ENCODE data around the gene FMNL2. TPM values are rescaled to one million over a fixed set of nuclear protein-coding genes. Genes with fewer than 3 reads are reported as not detected.

The FMNL2 gene
- polyA plus RNA-seq, 1 donor from 2014 or later: 86.5 TPM

- H3K4me2 ChIP-seq (ENCODE audit: low read length): no peak overlapping the region
Measured at GRCh38 chr2:152347076-152347475, 12.1 kb downstream of the FMNL2 start.

GRCh38 chr2:152348388-152348787, 13.4 kb downstream of the FMNL2 start:
- H3K9me2 ChIP-seq (ENCODE audit: insufficient read depth, low read length): no peaks in the 10 kb centered on the region
- H3K4me2 ChIP-seq (ENCODE audit: low read length): no peak overlapping the region
- no peaks in the 10 kb centered on the region for H3F3A ChIP-seq (ENCODE audit: insufficient read depth, low read length, poor library complexity, severe bottlenecking)
- H3K9ac ChIP-seq (ENCODE audit: low read length): no peak overlapping the region
- no peaks in the 10 kb centered on the region for H3K9me3 ChIP-seq (ENCODE audit: low read length)
- no peak overlapping the region for H2AFZ ChIP-seq (ENCODE audit: low read depth, low read length)
- H3K36me3 ChIP-seq (ENCODE audit: insufficient read depth, low read length): no peaks in the 10 kb centered on the region
- peaks cover 42% of the 10 kb centered on the region for H3K79me2 ChIP-seq (replicated peaks; ENCODE audit: insufficient read depth, low read length)
- no peaks in the 10 kb centered on the region for H4K20me1 ChIP-seq (ENCODE audit: insufficient read depth)
- no peak overlapping the region for H3K27ac ChIP-seq (ENCODE audit: low read length)
- no peak overlapping the region for H3K4me3 ChIP-seq (ENCODE audit: low read length)
- H3K27me3 ChIP-seq (ENCODE audit: insufficient read depth, low read depth, low read length): no peaks in the 10 kb centered on the region
- TF ChIP-seq POLR2AphosphoS5 (IDR thresholded peaks at IDR 0.05) (no peak), EZH2 (IDR thresholded peaks at IDR 0.05; ENCODE audit: borderline replicate concordance, insufficient read depth, low read length, poor library complexity, severe bottlenecking) (no peak), EP300 (conservative IDR thresholded peaks at IDR 0.05; ENCODE audit: poor library complexity, severe bottlenecking) (no peak), REST (IDR thresholded peaks at IDR 0.05; ENCODE audit: borderline replicate concordance) (no peak), MXI1 (conservative IDR thresholded peaks at IDR 0.05; ENCODE audit: poor library complexity, severe bottlenecking) (no peak), SMC3 (conservative IDR thresholded peaks at IDR 0.05; ENCODE audit: poor library complexity) (no peak), TAF1 (IDR thresholded peaks at IDR 0.05; ENCODE audit: low read depth) (no peak)

More at GRCh38 chr2:152347076-152347475, 12.1 kb downstream of the FMNL2 start:
- H3K9me3 ChIP-seq (ENCODE audit: low read length): no peaks in the 10 kb centered on the region
- no peak for TF ChIP-seq RAD21 (conservative IDR thresholded peaks at IDR 0.05)
- no peak for TF ChIP-seq TAF1 (IDR thresholded peaks at IDR 0.05; ENCODE audit: low read depth)
- TF ChIP-seq POLR2AphosphoS5 (IDR thresholded peaks at IDR 0.05): no peak
- no peak for TF ChIP-seq EP300 (conservative IDR thresholded peaks at IDR 0.05; ENCODE audit: poor library complexity, severe bottlenecking)
- TF ChIP-seq MXI1 (conservative IDR thresholded peaks at IDR 0.05; ENCODE audit: poor library complexity, severe bottlenecking): no peak
- no peak for TF ChIP-seq REST (IDR thresholded peaks at IDR 0.05; ENCODE audit: borderline replicate concordance)
- no peak for TF ChIP-seq CTCF (IDR thresholded peaks at IDR 0.05; ENCODE audit: poor library complexity, severe bottlenecking)
- TF ChIP-seq SMC3 (conservative IDR thresholded peaks at IDR 0.05; ENCODE audit: poor library complexity): no peak
- no peak for TF ChIP-seq EZH2 (IDR thresholded peaks at IDR 0.05; ENCODE audit: borderline replicate concordance, insufficient read depth, low read length, poor library complexity, severe bottlenecking)
- H3F3A ChIP-seq (ENCODE audit: insufficient read depth, low read length, poor library complexity, severe bottlenecking): no peaks in the 10 kb centered on the region
- H3K9me2 ChIP-seq (ENCODE audit: insufficient read depth, low read length): no peaks in the 10 kb centered on the region
- H3K79me2 ChIP-seq (replicated peaks; ENCODE audit: insufficient read depth, low read length): peaks cover 40% of the 10 kb centered on the region
- no peak overlapping the region for H3K4me3 ChIP-seq (ENCODE audit: low read length)
- H3K27ac ChIP-seq (ENCODE audit: low read length): no peak overlapping the region
- no peaks in the 10 kb centered on the region for H4K20me1 ChIP-seq (ENCODE audit: insufficient read depth)
- no peak overlapping the region for H3K9ac ChIP-seq (ENCODE audit: low read length)
- no peak overlapping the region for H2AFZ ChIP-seq (ENCODE audit: low read depth, low read length)
- no peaks in the 10 kb centered on the region for H3K36me3 ChIP-seq (ENCODE audit: insufficient read depth, low read length)
- H3K27me3 ChIP-seq (ENCODE audit: insufficient read depth, low read depth, low read length): no peaks in the 10 kb centered on the region
